GM21717 (cell line): ENCODE results near the gene TSPAN9.

Experiments used
- ATAC-seq: cut with Tn5 transposase; IDR thresholded peaks from one replicate; pipeline ENCODE4 v1.9.1; 2021; ENCODE audit warnings: mild to moderate bottlenecking, moderate library complexity; ENCODE audit not compliant: unreplicated experiment

TSPAN9 gene

DNA sequence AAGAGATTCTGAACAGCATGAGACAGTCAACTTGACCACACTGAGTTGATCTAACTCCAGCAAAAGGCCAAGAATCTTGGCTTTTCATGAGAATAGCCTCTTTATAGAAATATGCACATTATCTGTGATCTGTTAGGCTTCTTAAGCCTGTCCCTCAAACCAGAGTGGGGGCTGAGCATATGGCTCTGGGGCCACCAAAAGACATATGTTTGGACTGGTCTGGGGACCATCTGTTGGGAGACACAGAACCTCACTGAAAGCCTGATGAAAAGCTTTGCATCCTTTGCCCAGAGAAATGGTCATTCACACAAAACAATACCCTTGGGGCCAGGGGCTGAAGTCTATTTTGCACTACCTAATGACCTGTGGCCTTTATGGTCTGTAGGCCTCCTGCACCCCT lies 248.6 kb downstream of the TSPAN9 start:
- ATAC-seq = no peak

- ATAC-seq = no peak
Measured at GRCh38 chr12:3326156-3326849, 249.1 kb downstream of the TSPAN9 start.

DNA sequence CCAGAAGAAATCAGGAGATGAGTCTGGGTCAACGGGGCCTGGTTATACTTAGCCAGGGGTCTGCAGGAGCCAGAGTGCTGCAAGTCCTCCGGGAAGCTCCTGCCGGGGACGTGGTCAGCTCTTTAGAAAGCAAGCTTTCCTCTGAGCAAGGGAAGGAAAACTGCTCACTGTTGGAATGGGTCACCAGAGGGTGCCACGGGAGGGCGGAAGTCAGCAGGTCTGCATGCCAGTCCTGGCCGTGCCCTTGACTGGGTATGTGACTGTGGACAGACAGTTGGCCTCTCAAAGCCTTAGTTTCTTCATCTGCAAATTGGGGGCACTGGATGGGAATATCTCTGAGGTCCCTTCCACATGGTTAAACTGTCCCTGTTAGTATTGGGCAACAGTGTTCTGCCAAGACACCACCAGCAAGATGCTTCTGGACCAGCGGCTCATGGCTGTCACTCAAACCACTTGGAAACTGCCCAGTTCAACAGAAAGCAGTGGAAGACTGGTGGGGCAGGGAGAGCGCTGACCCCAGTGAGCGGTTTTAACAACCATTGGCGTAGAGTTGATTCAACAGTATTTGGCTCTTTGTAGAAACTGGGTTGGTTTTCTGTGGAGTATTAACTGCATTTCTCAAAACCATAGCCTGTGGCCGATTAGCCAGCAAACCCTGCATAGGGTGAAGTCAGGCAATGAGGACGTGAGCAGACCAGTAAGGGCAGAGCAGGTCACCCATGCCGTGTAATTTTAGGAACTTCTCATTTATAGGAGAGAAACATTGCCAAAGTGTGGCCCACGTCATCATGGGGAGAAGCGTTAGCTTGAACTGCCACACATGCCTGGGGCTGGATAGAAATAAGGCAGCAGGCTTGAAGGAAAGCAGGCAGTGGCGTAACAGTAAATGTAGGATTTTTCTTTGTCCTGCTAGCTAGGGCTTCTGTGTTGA lies 249.9 kb downstream of the TSPAN9 start:
- no peak for ATAC-seq

GRCh38 chr12:3328081-3328480 lies 250.9 kb downstream of the TSPAN9 start:
- no peak for ATAC-seq

DNA sequence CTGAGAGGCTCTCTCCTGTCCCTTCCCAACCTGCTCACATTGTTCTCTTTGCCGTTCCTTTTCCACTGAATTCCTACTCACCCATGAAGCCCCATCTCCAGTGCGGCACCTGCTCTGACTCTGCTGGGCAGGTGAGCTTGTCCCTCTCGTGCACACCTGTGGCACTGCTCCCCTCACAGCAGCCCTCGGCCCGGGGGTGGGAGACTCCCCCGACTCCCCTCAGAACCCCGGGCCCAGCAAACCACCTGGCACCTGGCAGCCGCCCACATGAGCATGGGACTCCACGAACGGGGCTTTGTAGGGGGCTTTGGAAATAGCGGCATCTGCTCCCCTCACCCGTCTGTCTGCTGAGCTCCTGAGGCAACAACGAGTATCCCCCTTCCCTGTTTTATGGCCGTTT lies 251.4 kb downstream of the TSPAN9 start:
- no peak for ATAC-seq

DNA sequence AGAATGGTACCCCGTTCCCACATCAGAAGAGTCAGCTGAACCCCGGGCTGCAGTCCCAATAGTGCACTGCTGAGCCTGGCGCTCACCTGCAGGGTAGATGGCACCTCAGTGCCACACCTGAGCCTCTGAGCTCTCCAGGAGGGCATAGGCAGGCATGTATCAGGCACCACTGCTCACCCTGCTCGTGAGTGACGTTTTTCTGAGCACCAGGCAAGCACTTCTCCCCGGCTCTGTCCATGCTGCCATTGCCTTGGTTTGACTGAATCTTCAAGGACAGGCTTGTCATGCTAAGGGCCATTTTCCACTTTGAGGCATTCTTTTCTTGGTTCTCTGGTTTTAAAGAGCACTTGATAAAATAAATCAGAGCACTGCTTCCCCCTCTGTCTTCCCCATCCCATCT lies 252.2 kb downstream of the TSPAN9 start:
- no peak for ATAC-seq

- no peak for ATAC-seq
Measured at GRCh38 chr12:3330976-3331510, 253.9 kb downstream of the TSPAN9 start.

- no peak for ATAC-seq
Measured at GRCh38 chr12:3332188-3332587, 255.0 kb downstream of the TSPAN9 start.

DNA sequence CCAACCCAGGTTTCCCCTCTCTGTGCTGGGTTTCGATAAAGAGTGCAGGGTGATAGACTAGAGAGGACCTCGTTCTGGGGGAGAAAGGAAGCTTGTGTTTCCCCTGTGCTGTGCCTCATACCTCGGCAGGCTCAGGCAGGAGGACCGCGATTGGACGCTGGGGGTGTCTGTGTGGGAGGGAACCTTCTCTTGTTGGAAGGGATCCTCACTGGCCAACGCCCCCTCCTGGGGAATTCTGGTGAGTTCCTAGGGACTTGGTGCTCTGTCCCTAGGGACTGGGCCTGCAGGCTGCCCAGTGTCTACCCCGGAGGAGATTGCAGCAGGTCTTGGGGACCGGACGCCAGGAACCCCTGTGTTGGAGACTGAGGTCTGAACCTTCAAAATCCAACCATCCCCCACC lies 256.4 kb downstream of the TSPAN9 start:
- ATAC-seq = no peak

- ATAC-seq = no peak
Measured at GRCh38 chr12:3333991-3334391, 256.8 kb downstream of the TSPAN9 start.

GRCh38 chr12:3335078-3335487 lies 257.9 kb downstream of the TSPAN9 start:
- ATAC-seq = no peak
